B cell (primary cell): ENCODE data around the gene PRRT4.

Experiments
- CTCF ChIP-seq: fragments of 200-600 bp; IDR thresholded peaks from one replicate; pipeline ENCODE4 v1.8.0; 2022; ENCODE audit warnings: antibody characterized with exemption, mild to moderate bottlenecking
- EZH2 ChIP-seq: IDR thresholded peaks from 2 replicates; pipeline ENCODE4 v1.6.1; 2012; ENCODE audit warnings: borderline replicate concordance, low read depth, mild to moderate bottlenecking, moderate library complexity, low read length; ENCODE audit not compliant: insufficient read depth, poor library complexity, severe bottlenecking

GRCh38 chr7:128366986-128367385 is 5.5 kb upstream of the PRRT4 start:
- TF ChIP-seq CTCF (no peak), EZH2 (no peak)
